Embryonic facial prominence (tissue), 1 donor: ENCODE measurements around the gene TUBA4A.

Experiments
- DNase-seq: peaks from one replicate; pipeline ENCODE4 v3.0.0-alpha.2; 2016; ENCODE audit errors: extremely low spot score

Gene TUBA4A

DNA sequence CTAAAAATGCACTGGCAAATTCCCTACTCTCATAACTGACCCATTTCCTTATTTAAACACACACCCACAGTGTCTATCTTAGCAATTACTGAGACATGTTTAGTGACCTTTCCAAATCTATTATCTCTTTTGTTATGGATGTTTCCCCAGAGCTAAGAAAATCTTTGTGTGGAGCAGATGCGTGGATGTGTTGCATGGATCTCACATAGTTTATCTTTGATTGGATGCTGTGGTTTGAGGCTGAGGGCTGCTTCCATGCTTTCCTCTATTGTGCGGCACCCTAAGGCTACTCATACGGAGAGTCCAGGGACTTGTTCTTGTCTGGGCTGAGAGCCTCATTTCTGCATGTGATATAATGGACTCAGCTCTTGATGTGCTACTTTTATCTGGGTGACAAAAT lies 19.4 kb downstream of the TUBA4A start:
- DNase-seq = no peak

DNA sequence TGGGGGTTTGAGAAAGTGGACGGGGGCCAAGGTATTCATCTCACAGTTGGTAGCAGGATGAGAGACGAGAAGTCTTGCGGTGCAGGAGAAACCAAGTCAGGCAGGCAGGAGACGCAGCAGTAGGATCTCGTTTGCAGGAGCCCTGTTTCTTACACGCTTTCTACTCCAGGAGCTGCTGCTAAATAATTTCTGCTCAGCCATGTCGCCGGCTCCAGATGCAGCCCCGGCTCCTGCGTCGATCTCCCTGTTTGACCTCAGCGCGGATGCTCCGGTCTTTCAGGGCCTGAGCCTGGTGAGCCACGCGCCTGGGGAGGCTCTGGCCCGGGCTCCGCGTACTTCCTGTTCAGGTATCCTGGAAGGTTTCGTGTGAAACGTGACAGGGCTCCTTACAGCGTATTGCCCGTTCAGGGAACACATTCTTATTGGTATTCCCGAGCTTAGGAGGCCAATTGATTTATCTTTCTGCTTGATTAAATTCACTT lies 23.6 kb downstream of the TUBA4A start:
- DNase-seq = no peak

DNA sequence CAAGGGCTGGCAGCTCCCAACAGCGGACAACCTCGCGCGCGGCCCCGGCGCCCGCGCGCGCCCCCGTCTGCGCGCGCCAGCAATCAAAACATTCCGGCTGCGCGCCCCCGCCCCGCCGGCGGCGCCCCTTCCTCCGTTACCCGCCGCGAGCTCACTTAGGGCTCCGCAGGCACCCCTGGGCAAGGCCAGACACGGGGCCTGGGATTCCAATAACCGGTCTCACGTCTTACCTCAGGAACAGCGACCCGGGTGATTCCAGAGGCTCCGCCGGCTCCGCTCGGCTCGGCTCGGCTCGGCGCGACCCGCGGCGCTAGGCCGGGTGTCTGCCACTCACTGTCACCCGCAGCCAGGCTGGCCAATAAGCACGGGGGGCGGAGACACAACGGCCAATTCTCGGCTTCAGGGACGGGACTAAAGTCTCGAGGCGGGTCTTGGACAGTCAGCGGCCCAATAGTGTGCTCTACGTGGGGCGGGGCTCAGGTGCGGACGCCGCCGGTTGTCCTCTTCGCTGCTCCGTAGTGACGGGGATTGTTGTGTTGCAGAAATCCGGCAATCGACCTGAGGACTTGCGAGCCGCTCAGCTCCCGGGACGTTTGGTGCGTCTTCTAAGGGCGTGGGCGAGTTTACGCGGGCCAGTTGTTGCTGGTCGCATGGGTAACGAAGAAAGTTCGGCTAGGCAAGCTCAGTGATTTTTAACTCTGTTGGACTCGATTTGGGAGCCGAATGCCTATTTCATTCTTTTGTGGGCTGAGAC lies 24.2 kb downstream of the TUBA4A start, which contains the start of the genes ANKZF1 and ATG9A:
TSS of gene ANKZF1 (plus strand) at position 502 of the 754 bp plus-strand sequence. CDS start 452 bp downstream, outside the sequence.
TSS of gene ATG9A (minus strand) at position 332 of the 754 bp plus-strand sequence. CDS start 1,612 bp downstream, outside the sequence.
- peak; percentile 99 for DNase-seq

DNA sequence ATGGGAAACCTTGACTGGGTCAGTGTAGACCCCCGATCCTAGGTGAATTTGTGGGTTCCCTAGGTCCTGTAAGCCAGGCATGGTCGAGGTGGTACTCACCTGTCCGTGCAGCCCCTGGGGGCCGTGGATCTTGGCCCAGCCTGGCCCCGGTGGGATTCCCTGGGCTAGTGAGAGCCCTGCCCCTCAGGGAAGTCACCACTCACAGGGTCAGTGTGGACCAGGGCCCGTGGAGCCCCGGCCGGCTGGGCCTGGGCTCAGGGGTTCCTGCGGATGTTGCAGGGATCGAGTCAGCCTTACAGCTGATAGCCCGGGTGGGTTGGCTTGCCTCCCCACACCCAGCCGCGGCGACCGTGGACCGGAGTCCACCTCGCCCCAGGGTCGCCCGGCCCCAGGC lies 24.8 kb downstream of the TUBA4A start:
- no peak for DNase-seq

DNA sequence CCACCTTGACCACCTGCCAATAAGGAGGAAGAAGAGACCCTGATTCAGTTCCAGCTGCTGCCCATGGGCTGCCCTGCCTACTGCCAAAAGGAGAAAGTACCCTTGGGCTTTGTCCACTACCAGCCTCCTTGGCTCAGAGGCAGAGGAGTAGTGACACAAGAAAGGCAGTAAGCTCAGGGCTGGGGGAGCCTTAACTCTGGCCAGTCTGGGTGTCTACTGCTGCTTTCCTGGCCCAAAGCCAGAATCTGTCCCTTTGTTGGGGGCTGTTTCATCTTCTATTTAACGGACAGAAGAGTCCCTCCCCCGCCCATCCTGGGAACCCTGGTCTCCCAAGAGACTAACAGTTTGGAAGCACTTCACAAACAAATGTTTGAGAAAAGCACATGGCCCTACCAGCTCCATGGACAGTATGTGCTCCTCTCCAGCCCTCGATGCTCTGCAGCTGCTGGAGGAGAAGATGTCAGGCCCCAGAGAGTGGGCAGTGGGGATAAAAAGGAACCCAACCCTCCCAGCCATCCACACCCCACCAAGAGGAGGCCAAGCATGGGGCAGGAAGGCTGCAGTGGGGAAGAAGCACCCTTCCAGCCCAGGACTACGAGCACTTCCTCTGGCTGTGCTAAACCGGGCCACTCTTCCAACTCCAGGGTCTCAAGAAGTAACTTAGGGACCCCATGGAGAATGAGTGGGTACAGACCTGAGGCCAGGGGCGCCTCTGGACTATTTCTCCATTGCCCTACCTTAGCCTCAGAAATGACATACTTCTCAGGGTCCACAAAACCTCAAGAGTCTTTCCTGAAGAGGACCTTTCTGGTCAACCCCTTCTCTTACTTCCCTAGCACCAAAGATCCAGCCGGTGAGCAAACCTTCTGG lies 25.4 kb downstream of the TUBA4A start:
- no peak for DNase-seq

DNA sequence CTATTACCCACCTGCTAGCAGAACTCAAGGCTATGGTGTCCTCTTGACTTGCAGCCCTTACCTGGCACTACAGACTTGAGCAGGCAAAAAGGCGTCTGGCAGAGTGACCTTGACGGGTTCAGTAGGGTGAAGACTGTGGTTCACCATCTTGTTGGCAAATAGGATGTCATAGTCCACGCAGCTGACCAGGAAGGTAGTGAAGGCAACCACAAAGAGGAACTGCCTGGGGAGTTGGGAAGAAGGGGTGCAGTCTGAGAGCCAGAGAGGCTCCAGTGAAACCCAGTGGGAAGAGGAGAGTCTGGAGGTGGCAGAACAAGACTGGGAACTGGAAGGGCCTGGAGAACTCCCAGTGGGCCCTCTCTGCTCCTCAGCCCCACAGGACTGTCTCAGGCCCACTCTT lies 28.4 kb downstream of the TUBA4A start:
- DNase-seq = no peak

DNA sequence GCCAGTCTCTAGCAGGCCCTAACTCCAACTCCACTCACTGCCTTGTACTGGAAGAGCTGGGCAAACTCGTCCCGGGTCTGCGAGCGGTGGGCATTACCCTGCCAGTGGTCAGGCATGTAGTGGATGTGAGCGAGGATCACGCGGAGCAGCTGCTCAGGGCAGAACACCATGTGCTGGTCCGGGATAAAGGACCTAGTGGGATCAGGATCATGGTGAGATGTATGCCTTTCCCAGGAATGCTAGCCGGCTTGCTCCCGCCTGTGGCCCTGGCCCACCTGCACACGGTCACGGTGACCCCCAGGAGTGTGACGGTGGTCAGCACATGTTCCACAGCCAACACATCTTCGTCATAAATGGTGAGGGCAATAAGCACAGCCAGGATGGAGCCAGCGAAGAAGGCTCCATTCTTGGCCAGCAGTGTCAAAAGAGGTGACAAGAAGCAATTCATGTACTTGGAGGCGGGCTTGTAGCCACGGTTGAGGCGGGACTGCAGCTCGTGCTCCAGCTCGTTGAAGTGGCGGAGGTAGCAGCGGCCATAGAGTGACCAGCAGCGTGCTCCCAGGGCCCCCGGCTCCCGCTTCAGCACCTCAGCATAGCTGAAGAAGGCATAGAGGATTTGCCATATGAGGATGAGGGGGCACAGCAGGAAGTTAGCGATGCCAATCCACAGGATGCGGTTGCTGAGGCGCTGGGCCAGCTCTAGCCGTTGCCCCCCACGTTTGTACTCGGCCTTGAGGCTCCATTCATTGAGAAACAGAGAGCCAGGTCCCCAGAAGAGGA lies 29.7 kb downstream of the TUBA4A start:
- no peak for DNase-seq

DNA sequence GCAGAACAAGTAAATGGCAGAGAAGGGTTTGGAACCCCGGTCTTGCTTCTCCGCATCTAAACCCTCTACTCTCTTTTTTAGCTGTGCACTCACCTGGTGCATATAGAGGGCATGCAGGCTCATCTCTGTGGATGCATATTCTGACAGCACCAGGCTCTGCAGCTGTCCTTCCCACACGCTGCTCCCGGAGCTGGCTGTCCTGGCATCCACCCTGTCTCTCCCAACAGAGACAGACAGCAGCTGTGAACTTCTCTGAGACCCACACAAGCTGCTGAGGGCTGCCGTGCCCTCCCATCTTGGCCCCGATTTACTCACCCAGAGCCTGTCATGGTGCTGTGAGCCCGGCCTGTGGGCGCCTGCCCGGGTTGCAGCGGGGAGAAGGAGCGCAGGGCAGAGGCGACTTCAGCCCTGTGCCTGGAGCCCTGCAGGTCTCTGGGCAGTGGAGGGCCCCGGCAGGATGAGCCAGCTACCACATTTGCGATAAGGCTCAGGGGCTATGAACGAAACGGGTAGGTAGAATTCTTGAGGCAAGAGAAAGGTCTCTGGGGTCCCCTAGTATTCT lies 31.7 kb downstream of the TUBA4A start:
- no peak for DNase-seq

DNA sequence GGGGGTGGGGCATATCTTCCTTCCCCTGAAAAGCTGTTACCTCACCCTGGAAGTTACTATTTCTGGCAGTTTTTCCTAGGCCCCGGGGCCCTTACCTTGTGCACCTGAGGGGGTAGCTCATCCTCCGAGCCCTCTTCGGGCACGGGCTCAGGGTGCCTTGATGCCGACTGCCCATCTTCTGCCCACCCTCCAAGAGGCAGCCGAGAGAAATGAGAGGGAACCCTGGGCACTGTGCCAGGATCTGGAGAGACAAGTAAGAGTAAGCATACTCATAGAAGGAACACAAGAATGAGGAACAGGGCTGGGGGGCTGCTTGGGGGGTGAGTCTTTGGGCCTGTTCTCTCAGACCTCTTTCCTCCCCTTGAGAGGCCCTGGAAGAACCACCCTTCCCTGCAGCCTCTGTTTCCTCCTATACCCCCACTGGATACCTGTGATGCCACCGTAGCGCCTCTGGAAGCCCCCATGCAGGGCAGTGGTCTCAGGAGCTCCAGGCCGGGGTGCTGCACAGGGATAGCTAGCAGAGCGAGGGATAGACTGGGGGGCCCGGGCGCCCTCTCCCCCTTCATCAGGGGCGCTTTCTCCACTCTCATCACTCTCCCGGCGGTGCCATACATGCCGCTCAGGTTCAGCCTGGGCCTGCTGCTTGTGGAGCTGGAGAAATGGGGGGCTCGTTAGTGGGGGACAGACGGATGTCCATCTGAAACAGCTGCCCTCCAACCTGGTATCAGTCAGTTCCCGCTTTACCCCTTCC lies 32.9 kb downstream of the TUBA4A start:
- DNase-seq = no peak

DNA sequence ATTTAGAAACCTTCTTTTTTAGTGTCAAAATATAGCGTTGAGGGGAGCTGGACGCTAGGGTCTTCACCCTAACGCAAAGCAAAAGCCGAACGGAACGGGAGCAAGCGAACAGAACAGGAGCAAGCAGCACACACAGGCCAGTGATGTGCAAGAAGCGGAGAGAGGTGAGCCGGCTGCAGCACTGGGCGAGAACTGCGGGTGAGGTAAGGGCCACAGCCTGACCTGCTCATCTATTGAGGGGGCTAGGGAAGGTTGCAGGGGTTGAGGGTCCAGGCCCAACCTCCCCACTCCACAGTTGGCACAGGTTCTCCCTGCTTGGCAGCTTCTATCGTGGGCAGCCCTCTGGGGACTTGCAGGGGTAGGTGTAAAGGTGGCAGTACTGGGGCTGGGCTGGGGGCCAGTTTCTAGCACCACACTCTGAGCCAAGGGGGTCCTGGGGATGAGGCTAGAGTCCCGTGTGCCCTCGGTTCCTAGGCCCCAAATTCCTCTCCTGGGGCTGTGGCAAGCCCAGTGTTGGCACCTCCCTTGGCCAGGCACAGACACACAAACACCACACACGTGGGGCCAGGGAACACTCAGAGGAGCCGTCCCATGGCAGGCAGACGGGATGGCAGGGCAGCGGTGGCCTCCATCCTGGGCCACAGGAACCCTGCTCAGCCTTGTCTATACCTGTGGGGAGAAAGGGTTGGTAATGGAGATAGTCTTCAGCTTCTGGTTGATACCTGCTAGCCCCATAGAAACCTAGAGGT lies 33.8 kb downstream of the TUBA4A start:
- DNase-seq = no peak

DNA sequence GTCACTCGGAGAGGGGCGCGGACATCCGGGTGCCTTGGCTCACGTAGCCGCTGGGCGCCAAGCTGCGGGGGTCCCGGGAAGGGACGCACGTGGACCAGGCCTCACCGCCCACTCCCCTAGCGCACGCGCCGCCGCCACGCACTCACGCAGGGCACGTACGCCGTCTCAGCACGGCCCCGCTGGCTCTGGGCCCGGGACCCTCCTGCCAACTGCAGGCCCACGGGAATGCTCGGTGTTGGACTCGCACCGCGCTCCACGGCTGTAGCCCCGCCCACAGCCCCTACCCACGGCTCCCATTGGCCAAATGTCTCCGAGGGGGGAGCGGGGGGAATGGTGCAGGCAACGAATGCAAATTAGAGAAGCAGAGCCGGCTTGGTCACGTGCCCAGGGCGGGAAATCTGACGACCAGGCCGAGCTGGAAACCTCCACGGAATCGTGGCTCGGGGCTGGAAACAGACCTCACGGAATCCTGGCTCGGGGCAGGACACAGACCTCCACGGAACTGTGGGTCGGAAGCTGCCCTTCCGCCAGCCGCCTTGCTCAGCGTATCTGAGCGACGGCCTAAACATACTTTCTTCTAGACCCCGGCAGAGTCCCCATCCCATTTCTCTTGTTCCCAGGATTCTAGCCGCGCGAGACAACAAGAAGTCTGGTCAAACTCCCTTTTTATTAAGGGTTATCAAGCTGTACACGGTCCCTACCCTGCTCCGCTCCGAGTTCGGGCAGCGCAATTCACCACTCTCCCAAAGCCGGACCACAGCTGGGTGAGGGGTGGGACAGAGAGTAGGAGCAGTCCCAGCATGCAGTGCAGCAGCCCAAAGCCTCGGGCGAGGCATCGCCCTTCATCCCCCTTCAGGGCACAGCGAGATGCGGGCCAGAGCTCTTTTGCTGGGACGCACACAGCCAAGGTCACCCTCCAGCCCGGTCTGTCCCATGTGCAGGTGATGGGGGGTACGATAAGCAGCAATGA lies 34.7 kb downstream of the TUBA4A start, which contains the start of gene ABCB6:
TSS of gene ABCB6 (minus strand) at position 227 of the 970 bp plus-strand sequence. CDS start 285 bp downstream, outside the sequence.
- DNase-seq = peak; percentile 91

DNA sequence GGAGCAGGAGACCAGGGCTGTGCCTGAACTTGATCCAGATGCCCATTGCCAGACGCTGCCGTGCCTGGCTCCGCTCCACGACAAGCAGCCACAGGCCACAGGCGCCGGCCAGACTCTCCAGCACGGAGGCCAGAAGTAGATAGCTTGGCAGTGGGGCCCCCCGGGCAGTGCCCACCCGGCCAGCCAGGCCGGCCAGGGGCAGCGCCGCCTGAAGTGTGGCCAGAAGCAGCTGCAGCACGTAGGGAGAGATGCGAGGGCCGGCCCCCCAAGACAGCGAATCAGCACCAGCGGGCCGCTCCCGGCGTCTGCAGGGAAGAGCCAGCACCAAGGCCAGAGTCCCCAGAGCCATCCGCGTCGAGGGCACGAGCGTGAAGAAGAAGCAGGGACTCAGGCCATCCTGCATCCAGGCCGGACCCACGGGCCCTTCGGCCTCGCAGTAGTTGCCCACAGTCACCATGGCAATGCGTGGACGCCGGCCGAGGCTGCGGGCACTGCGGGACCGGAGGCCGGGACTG lies 35.4 kb downstream of the TUBA4A start:
- no peak for DNase-seq

DNA sequence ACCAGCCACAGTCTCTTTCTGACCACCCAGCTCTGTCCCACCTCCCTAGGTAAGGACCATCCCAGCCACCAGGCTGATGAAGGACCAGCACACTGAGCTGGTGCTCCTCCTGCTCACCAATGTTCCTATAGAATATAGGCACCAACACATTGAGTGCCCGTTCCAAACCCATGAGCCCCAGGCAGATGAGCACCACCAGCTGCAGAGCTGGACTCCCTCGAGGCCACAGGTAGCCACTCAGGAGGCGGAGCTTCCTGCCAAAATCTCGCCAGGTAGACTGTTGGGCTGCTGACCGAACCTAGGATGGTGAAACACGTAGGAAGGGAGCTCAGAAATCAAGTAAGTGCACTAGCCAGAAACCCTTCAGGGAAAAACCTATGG lies 37.2 kb downstream of the TUBA4A start:
- DNase-seq = no peak

DNA sequence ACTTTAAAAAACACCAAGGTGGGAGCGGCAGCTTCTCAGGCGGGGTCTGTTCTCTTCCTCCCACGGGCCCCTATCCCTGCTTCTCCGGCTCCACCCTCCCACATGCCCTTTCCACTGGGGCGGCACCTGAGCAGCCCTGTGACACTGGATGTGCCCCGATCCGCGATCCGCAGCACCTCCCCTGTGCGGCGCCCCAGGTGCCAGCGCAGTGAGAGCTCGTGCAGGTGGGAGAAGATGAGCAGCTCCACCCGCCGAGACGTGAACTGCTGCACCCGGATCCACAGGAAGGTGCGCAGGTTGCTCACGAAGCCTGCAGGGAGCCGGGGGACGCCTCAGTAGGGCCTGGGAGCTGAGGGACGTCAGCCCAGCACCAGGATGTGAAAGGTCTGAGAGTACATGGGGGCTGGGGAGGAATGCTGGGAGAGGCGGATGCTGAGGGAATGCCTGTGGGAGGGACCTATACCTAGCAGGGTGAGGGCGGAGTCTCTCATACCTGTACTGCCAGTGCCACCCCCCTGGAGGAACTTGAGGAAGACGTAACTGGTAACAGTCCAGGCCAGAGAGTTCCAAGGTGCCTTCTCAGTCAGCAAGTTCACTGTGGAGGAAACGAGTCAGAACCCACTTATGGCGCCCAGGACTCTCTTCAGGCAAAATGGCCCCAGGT lies 37.7 kb downstream of the TUBA4A start:
- no peak for DNase-seq

DNA sequence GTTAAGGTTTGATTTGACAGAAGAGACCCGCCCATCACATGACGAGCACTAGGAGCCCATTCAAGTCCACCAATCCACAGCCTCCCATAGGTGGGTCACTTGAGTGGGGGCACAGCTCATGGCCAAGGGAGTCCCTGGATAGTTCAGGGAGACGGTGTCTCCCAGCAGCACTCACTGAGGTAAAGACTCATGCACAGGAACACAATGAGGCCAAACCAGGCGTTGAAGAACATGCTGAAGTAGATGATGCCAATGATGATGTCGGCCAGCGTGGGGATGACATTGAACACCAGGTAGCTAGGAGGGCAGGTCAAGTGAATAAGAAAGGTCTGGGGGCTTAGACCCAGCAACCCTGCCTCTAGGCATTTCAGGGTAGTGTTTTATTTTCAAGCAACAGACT lies 38.9 kb downstream of the TUBA4A start:
- DNase-seq = no peak

DNA sequence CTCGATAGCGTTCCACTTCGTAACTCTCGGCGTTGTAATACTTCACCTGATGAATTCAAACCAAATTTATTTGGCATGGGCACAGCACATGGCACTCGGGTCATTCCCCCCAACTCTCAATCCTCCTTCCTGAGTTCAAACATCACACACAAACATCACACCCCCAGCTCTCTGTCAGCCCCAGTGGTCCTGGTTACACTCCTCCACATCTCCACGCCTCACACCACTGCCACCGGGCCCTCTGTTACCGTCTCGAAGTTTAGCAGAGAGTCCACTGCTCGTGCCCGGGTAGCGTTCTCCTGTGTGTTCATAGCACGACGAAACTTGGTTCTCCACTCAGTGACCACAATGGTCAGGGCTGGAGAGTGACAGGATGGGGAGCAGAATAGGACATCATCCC lies 39.6 kb downstream of the TUBA4A start:
- no peak for DNase-seq

DNA sequence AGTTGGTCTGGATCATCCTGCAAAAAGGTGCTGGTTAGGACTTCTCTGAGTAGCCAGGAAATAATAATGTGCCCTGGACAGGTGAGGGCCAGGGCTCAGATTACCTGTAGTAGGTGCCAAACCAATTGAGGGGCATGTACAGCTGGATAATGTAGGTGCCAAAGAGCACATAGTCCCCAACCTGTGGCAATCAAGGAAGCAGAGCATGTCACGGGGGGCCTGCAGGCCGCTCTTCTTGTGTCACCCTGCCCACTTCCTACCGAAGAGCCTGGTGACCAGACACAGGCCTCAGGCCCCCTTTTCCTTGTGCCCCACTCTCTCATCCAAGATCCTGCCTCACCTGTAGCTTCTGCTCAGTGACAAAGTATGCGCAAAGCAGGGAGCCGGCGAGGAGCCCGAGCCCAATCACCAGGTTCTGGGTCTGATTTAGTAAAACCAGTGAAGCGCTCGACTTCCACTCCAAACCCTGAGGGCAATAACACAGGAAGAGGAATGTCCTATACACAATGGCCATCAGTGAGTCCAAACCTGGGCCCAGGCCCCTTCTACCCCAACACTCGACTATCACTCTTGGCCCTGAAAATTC lies 40.1 kb downstream of the TUBA4A start:
- DNase-seq = no peak

DNA sequence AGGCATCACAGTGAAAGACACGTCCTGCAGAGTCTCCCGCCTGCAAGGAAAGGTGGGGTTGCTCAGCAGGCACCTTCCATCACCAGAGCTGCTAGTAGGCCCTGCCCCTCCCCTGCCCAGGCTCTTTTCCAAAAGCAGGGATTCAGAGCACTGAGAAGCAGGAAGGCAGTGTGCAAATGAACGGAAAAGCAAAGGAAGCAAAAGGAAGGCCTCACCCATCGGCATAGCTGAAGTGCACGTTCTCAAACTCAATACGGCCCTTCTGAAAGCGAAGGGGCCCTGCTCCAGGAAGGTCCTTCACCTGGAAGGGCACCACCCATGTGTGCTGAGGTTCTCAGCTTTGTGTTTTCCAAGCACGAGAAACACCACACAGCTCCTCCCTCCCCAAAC lies 40.7 kb downstream of the TUBA4A start:
- no peak for DNase-seq
